ENCODE data around the gene ST6GAL1. TPM values are rescaled to one million over a fixed set of nuclear protein-coding genes. Genes with fewer than 3 reads are reported as not detected.
"Not testable (repeated sequence)": the region's sequence is repeated elsewhere in the genome, so short reads cannot be mapped to it uniquely, and the experiment has no call there.

ST6GAL1 gene
- total and polyA plus RNA-seq, 2 of the 4 experiments (the other 2 are of a cell fraction): 1.4 to 2.9 TPM

DNA sequence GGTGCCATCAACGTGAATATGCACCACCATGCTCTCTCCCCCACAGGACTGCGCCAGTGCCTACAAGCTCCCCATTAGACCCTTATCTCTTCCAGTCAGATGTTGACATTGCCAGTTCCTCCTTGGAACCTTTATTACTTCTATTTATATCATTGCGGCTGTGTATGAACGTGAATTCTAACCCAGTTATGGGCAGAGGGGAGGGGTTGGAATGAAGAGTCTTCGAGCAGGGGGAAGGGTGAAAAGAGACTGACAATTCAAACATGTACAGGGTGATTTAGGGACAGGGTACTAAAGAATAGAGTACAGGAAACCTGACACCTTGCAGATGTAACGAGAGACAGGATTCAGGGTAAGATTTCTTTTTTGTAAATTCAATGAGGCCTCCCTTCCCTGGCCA, 41.8 kb upstream of the ST6GAL1 start:
- Histone ChIP-seq H3K27ac (ENCODE audit: insufficient read depth, low read length) (no peak overlapping the region), H2AK9ac (replicated peaks; ENCODE audit: low read depth, low read length, poor library complexity) (no peak overlapping the region), H4K8ac (ENCODE audit: low read depth in 2 of 2, low read length in 2 of 2) (no peak overlapping the region), H3K14ac (replicated peaks; ENCODE audit: low read depth, low read length) (no peak overlapping the region), H3K4ac (ENCODE audit: low read depth, low read length) (no peak overlapping the region), H3K9me1 (ENCODE audit: insufficient read depth, low read length) (no peaks in the 10 kb centered on the region), H3K36me3 (ENCODE audit: control insufficient read depth, insufficient read depth, low read length) (no peaks in the 10 kb centered on the region), H3K79me1 (ENCODE audit: low read depth in 1 of 2, low read length in 2 of 2) (no peaks in the 10 kb centered on the region), H2BK5ac (ENCODE audit: low read depth, low read length, poor library complexity, severe bottlenecking) (no peak overlapping the region), H3K9ac (ENCODE audit: low read depth, low read length) (no peak overlapping the region), H2BK15ac (ENCODE audit: low read depth, low read length) (no peak overlapping the region), H4K91ac (ENCODE audit: insufficient read depth, low read depth, low read length) (no peak overlapping the region), H3K18ac (ENCODE audit: low read depth, low read length) (no peak overlapping the region), H4K5ac (ENCODE audit: low read depth, low read length) (no peak overlapping the region), H4K20me1 (ENCODE audit: insufficient read depth, low read length) (no peaks in the 10 kb centered on the region), H3K23ac (ENCODE audit: low read depth, low read length) (no peak overlapping the region), H3K9me3 (ENCODE audit: control insufficient read depth, insufficient read depth, low read length) (no peaks in the 10 kb centered on the region), H2AFZ (replicated peaks; ENCODE audit: low read length, poor library complexity) (no peak overlapping the region), H3K4me2 (ENCODE audit: low read depth, low read length) (no peak overlapping the region), H2BK20ac (ENCODE audit: low read depth, low read length) (no peak overlapping the region), H3K4me1 (ENCODE audit: control insufficient read depth, insufficient read depth, low read length) (no peaks in the 10 kb centered on the region), H3K56ac (ENCODE audit: extremely low read depth, insufficient read depth, low read length) (no peak overlapping the region), H2AK5ac (ENCODE audit: low read depth, low read length) (no peak overlapping the region), H2BK120ac (ENCODE audit: low read depth, low read length) (no peak overlapping the region), H3K4me3 (ENCODE audit: insufficient read depth, low read depth, low read length) (no peak overlapping the region), H3K27me3 (ENCODE audit: control insufficient read depth, insufficient read depth, low read length) (peaks cover 9% of the 10 kb centered on the region)
- WGBS, 2 experiments (ENCODE audit: extremely low coverage in 2 of 2, insufficient read length in 1 of 2): no CpG with 5 or more reads among the region's 6 CpGs
- ChIA-PET CTCF (no interaction called here), POLR2A (ENCODE audit: unreplicated experiment) (no interaction called here)
- in situ Hi-C loops (cut with MboI; ENCODE audit: low sequenced_read_pairs) (no loop called here), intact Hi-C loops (cut with micrococcal nuclease) (no loop called here), dilution Hi-C loops (cut with HindIII; ENCODE audit: low sequenced_read_pairs, unreplicated experiment) (no loop called here)
- TF ChIP-seq RAD21 (IDR thresholded peaks at IDR 0.05; ENCODE audit: low read length) (no peak), FOS (IDR thresholded peaks at IDR 0.05; ENCODE audit: low read depth, low read length) (no peak), RCOR1 (IDR thresholded peaks at IDR 0.05; ENCODE audit: insufficient replicate concordance, low read length) (no peak)
- no peak for DNase-seq
- BruUV-seq (replicated peaks): no TSS peak
- ATAC-seq (ENCODE audit: low read depth): no peak

DNA sequence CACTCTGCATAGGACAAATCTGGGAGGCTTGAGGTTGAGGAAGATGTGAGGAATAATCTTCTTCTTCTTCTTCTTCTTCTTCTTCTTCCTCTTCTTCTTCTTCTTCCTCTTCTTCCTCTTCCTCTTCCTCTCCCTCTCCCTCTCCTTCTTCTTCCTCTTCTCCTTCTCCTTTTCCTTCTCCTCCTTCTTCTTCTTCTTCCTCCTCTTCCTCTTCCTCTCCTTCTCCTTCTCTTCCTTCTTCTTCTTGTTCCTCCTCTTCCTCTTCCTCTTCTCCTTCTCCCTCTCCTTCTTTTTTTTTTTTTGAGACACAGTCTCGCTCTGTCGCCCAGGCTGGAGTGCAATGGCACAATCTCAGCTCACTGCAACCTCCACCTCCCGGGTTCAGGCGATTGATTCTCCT, 40.6 kb upstream of the ST6GAL1 start:
- H3K4me2 ChIP-seq (ENCODE audit: low read depth, low read length); H4K8ac ChIP-seq (ENCODE audit: low read depth in 2 of 2, low read length in 2 of 2); H2AK9ac ChIP-seq (replicated peaks; ENCODE audit: low read depth, low read length, poor library complexity); H3K23ac ChIP-seq (ENCODE audit: low read depth, low read length); H2BK120ac ChIP-seq (ENCODE audit: low read depth, low read length); CTCF ChIA-PET; H3K9me1 ChIP-seq (ENCODE audit: insufficient read depth, low read length); H2BK15ac ChIP-seq (ENCODE audit: low read depth, low read length); in situ Hi-C loops (cut with MboI; ENCODE audit: low sequenced_read_pairs); H3K4ac ChIP-seq (ENCODE audit: low read depth, low read length); H2AK5ac ChIP-seq (ENCODE audit: low read depth, low read length); ATAC-seq (ENCODE audit: low read depth); dilution Hi-C loops (cut with HindIII; ENCODE audit: low sequenced_read_pairs, unreplicated experiment); DNase-seq; H3K27me3 ChIP-seq (ENCODE audit: control insufficient read depth, insufficient read depth, low read length); H3K9ac ChIP-seq (ENCODE audit: low read depth, low read length); H4K5ac ChIP-seq (ENCODE audit: low read depth, low read length); POLR2A ChIA-PET (ENCODE audit: unreplicated experiment); H3K79me1 ChIP-seq (ENCODE audit: low read depth in 1 of 2, low read length in 2 of 2); H3K56ac ChIP-seq (ENCODE audit: extremely low read depth, insufficient read depth, low read length); H3K14ac ChIP-seq (replicated peaks; ENCODE audit: low read depth, low read length); H3K9me3 ChIP-seq (ENCODE audit: control insufficient read depth, insufficient read depth, low read length); H3K18ac ChIP-seq (ENCODE audit: low read depth, low read length); H3K36me3 ChIP-seq (ENCODE audit: control insufficient read depth, insufficient read depth, low read length); intact Hi-C loops (cut with micrococcal nuclease); H4K20me1 ChIP-seq (ENCODE audit: insufficient read depth, low read length); H2AFZ ChIP-seq (replicated peaks; ENCODE audit: low read length, poor library complexity); H3K4me1 ChIP-seq (ENCODE audit: control insufficient read depth, insufficient read depth, low read length); BruUV-seq (replicated peaks); H3K4me3 ChIP-seq (ENCODE audit: insufficient read depth, low read depth, low read length); H2BK5ac ChIP-seq (ENCODE audit: low read depth, low read length, poor library complexity, severe bottlenecking); H3K27ac ChIP-seq (ENCODE audit: insufficient read depth, low read length); H4K91ac ChIP-seq (ENCODE audit: insufficient read depth, low read depth, low read length); H2BK20ac ChIP-seq (ENCODE audit: low read depth, low read length): not testable (repeated sequence)
- no CpG with 5 or more reads among the region's 4 CpGs for WGBS, 2 experiments (ENCODE audit: extremely low coverage in 2 of 2, insufficient read length in 1 of 2)
